ENCODE measurements around the gene OVCA2.

- no peak for TF ChIP-seq ZNF274 (IDR thresholded peaks at IDR 0.05; ENCODE audit: low read depth, low read length)
- no peak for TF ChIP-seq YY1 (IDR thresholded peaks at IDR 0.05; ENCODE audit: insufficient read depth, insufficient read length)
Observed at GRCh38 chr17:2084036-2084765, 42.4 kb downstream of the OVCA2 start.

Data from NT2/D1 (cell line).